ENCODE measurements around the gene PRDM15. TPM values are rescaled to one million over a fixed set of nuclear protein-coding genes. Genes with fewer than 3 reads are reported as not detected.

PRDM15 gene
- total RNA-seq, 1 experiment from 2014 or later = 9.8 TPM

GRCh38 chr21:41859297-41859980 lies 19.7 kb downstream of the PRDM15 start:
- H3K9me2 ChIP-seq (ENCODE audit: insufficient read depth) = no peaks in the 10 kb centered on the region
- no peak for DNase-seq (ENCODE audit: low read depth, low spot score)
- no peaks in the 10 kb centered on the region for H4K20me1 ChIP-seq (ENCODE audit: insufficient read depth)
- POLR2A ChIA-PET = no interaction called here
- TF ChIP-seq ZBTB33 (IDR thresholded peaks at IDR 0.05; ENCODE audit: extremely low read depth, insufficient replicate concordance, low read length) (no peak), CEBPB (IDR thresholded peaks at IDR 0.05; ENCODE audit: low read depth) (no peak)
- no peak overlapping the region for H3K4me3 ChIP-seq (replicated peaks in 1 of 2; ENCODE audit: low read depth in 1 of 2, low read length in 2 of 2)
- BruUV-seq (replicated peaks) = no TSS peak
- no peak for ATAC-seq
- H3K9me3 ChIP-seq (ENCODE audit: control insufficient read depth in 1 of 2, insufficient read depth in 1 of 2, low read depth in 1 of 2, low read length in 2 of 2) = no peaks in the 10 kb centered on the region
- RAD21 ChIA-PET (ENCODE audit: low non-redundant PET in 1 of 2, low total read pairs in 2 of 2, uncharacterized antibody in 2 of 2, unreplicated experiment in 2 of 2) = no interaction called here
- no peaks in the 10 kb centered on the region for H3K27me3 ChIP-seq (ENCODE audit: insufficient read depth, low read length)
- H3K27ac ChIP-seq (ENCODE audit: low read depth, low read length) = no peak overlapping the region
- no peak overlapping the region for H3K9ac ChIP-seq (ENCODE audit: low read length)
- CTCF ChIA-PET = no interaction called here
- no peaks in the 10 kb centered on the region; a peak in 1 of 4 replicates for H3K36me3 ChIP-seq (ENCODE audit: control insufficient read depth in 1 of 2, insufficient read depth in 2 of 2, low read length in 2 of 2)
- 0 out of 4 replicates have a peak, but pooled peaks cover 0 to 4% of the 10 kb centered on the region in 2 experiments for H3K4me1 ChIP-seq (ENCODE audit: control insufficient read depth in 1 of 2, insufficient read depth in 2 of 2, low read length in 2 of 2)
- no peak overlapping the region for H3K4me2 ChIP-seq (ENCODE audit: low read length)
- intact Hi-C loops (cut with micrococcal nuclease) = no loop called here
- H3K79me2 ChIP-seq (ENCODE audit: insufficient read depth, low read length) = peaks cover 9% of the 10 kb centered on the region; the same call in 1 of the 2 replicates
- no peak overlapping the region for H2AFZ ChIP-seq (ENCODE audit: low read depth, low read length, poor library complexity, severe bottlenecking)

GRCh38 chr21:41858466-41859296 lies 20.5 kb downstream of the PRDM15 start:
- Histone ChIP-seq H3K27ac (ENCODE audit: low read depth, low read length) (no peak overlapping the region), H3K9ac (ENCODE audit: low read length) (no peak overlapping the region), H3K4me1 (ENCODE audit: control insufficient read depth in 1 of 2, insufficient read depth in 2 of 2, low read length in 2 of 2) (0 out of 4 replicates have a peak, but pooled peaks cover 0 to 4% of the 10 kb centered on the region in 2 experiments), H3K36me3 (ENCODE audit: control insufficient read depth in 1 of 2, insufficient read depth in 2 of 2, low read length in 2 of 2) (no peaks in the 10 kb centered on the region; a peak in 1 of 4 replicates), H4K20me1 (ENCODE audit: insufficient read depth) (no peaks in the 10 kb centered on the region), H3K4me3 (replicated peaks in 1 of 2; ENCODE audit: low read depth in 1 of 2, low read length in 2 of 2) (no peak overlapping the region), H3K9me2 (ENCODE audit: insufficient read depth) (no peaks in the 10 kb centered on the region), H2AFZ (ENCODE audit: low read depth, low read length, poor library complexity, severe bottlenecking) (no peak overlapping the region), H3K27me3 (ENCODE audit: insufficient read depth, low read length) (no peaks in the 10 kb centered on the region), H3K79me2 (ENCODE audit: insufficient read depth, low read length) (peaks cover 9% of the 10 kb centered on the region; the same call in 1 of the 2 replicates), H3K9me3 (ENCODE audit: control insufficient read depth in 1 of 2, insufficient read depth in 1 of 2, low read depth in 1 of 2, low read length in 2 of 2) (no peaks in the 10 kb centered on the region), H3K4me2 (ENCODE audit: low read length) (no peak overlapping the region)
- ATAC-seq (no peak), DNase-seq (ENCODE audit: low read depth, low spot score) (no peak)
- ChIA-PET POLR2A (no interaction called here), RAD21 (ENCODE audit: low non-redundant PET in 1 of 2, low total read pairs in 2 of 2, uncharacterized antibody in 2 of 2, unreplicated experiment in 2 of 2) (no interaction called here), CTCF (no interaction called here)
- BruUV-seq (replicated peaks) = no TSS peak
- intact Hi-C loops (cut with micrococcal nuclease) = no loop called here
- TF ChIP-seq ATF3 (IDR thresholded peaks at IDR 0.05) (no peak), YY1 (IDR thresholded peaks at IDR 0.05; ENCODE audit: extremely low read depth, insufficient replicate concordance, low read depth, low read length) (no peak), ZBTB33 (IDR thresholded peaks at IDR 0.05; ENCODE audit: extremely low read depth, insufficient replicate concordance, low read length) (no peak), EGR1 (IDR thresholded peaks at IDR 0.05; ENCODE audit: low read depth) (no peak), SP1 (IDR thresholded peaks at IDR 0.05; ENCODE audit: low read depth) (no peak), TCF7L2 (IDR thresholded peaks at IDR 0.05; ENCODE audit: borderline replicate concordance, extremely low read depth, insufficient read depth, insufficient read length) (no peak), CBX3 (IDR thresholded peaks at IDR 0.05; ENCODE audit: low read depth) (no peak), CTCF (IDR thresholded peaks at IDR 0.05 in 2 of 3, conservative IDR thresholded peaks at IDR 0.05 in 1 of 3; ENCODE audit: borderline replicate concordance in 1 of 3, insufficient read depth in 1 of 3, low read depth in 2 of 3, low read length in 2 of 3) (no peak), SIN3A (IDR thresholded peaks at IDR 0.05; ENCODE audit: low read depth) (no peak)
